ENCODE data around the gene RANBP17. TPM values are rescaled to one million over a fixed set of nuclear protein-coding genes. Genes with fewer than 3 reads are reported as not detected.
"Not testable (repeated sequence)": the region's sequence is repeated elsewhere in the genome, so short reads cannot be mapped to it uniquely, and the experiment has no call there.

The RANBP17 gene
- total RNA-seq, 1 experiment from 2014 or later, result not detected

GRCh38 chr5:171029401-171029800 lies 167.6 kb downstream of the RANBP17 start:
- Histone ChIP-seq H3K4me1 (ENCODE audit: low read length) (no peaks in the 10 kb centered on the region), H3K27ac (ENCODE audit: low read length) (no peak overlapping the region), H3K27me3 (ENCODE audit: low read length) (0 out of 2 replicates have a peak, but pooled peaks cover 2% of the 10 kb centered on the region), H2AFZ (ENCODE audit: low read length) (no peak overlapping the region), H3K4me2 (ENCODE audit: low read depth, low read length, poor library complexity, severe bottlenecking) (no peak overlapping the region), H3K9me2 (replicated peaks; ENCODE audit: insufficient read depth, low read length) (no peaks in the 10 kb centered on the region), H3K9me3 (ENCODE audit: low read length) (no peaks in the 10 kb centered on the region), H3K4me3 (ENCODE audit: low read length) (no peak overlapping the region), H3K79me2 (ENCODE audit: low read length) (no peaks in the 10 kb centered on the region), H3K9ac (ENCODE audit: low read length) (no peak overlapping the region), H3K36me3 (ENCODE audit: insufficient read depth, low read length) (no peaks in the 10 kb centered on the region), H4K20me1 (ENCODE audit: insufficient read depth, low read depth, low read length) (no peaks in the 10 kb centered on the region)
- no peak for DNase-seq

- no peaks in the 10 kb centered on the region for H3K4me1 ChIP-seq (ENCODE audit: low read length)
- H3K9me2 ChIP-seq (replicated peaks; ENCODE audit: insufficient read depth, low read length), result no peaks in the 10 kb centered on the region
- H3K9ac ChIP-seq (ENCODE audit: low read length), result no peak overlapping the region
- H3K9me3 ChIP-seq (ENCODE audit: low read length), result no peaks in the 10 kb centered on the region
- 0 out of 2 replicates have a peak, but pooled peaks cover 2% of the 10 kb centered on the region for H3K27me3 ChIP-seq (ENCODE audit: low read length)
- no peak overlapping the region for H3K4me3 ChIP-seq (ENCODE audit: low read length)
- no peak overlapping the region for H3K4me2 ChIP-seq (ENCODE audit: low read depth, low read length, poor library complexity, severe bottlenecking)
- H2AFZ ChIP-seq (ENCODE audit: low read length), result no peak overlapping the region
- H3K36me3 ChIP-seq (ENCODE audit: insufficient read depth, low read length), result no peaks in the 10 kb centered on the region
- no peaks in the 10 kb centered on the region for H3K79me2 ChIP-seq (ENCODE audit: low read length)
- no peak for DNase-seq
- no peak overlapping the region for H3K27ac ChIP-seq (ENCODE audit: low read length)
- no peaks in the 10 kb centered on the region for H4K20me1 ChIP-seq (ENCODE audit: insufficient read depth, low read depth, low read length)
Observed at GRCh38 chr5:171031977-171032376, 170.2 kb downstream of the RANBP17 start.

GRCh38 chr5:171032435-171032973 lies 170.7 kb downstream of the RANBP17 start:
- Histone ChIP-seq H3K4me3 (ENCODE audit: low read length) (no peak overlapping the region), H3K27ac (ENCODE audit: low read length) (no peak overlapping the region), H3K36me3 (ENCODE audit: insufficient read depth, low read length) (no peaks in the 10 kb centered on the region), H4K20me1 (ENCODE audit: insufficient read depth, low read depth, low read length) (no peaks in the 10 kb centered on the region), H3K79me2 (ENCODE audit: low read length) (no peaks in the 10 kb centered on the region), H3K9me2 (replicated peaks; ENCODE audit: insufficient read depth, low read length) (no peaks in the 10 kb centered on the region), H3K9ac (ENCODE audit: low read length) (no peak overlapping the region), H3K4me2 (ENCODE audit: low read depth, low read length, poor library complexity, severe bottlenecking) (no peak overlapping the region), H2AFZ (ENCODE audit: low read length) (no peak overlapping the region), H3K4me1 (ENCODE audit: low read length) (no peaks in the 10 kb centered on the region), H3K27me3 (ENCODE audit: low read length) (0 out of 2 replicates have a peak, but pooled peaks cover 2% of the 10 kb centered on the region), H3K9me3 (ENCODE audit: low read length) (no peaks in the 10 kb centered on the region)
- DNase-seq, result no peak

- H3K9me3 ChIP-seq (ENCODE audit: low read length); H3K27ac ChIP-seq (ENCODE audit: low read length); H3K4me1 ChIP-seq (ENCODE audit: low read length); DNase-seq; H3K4me3 ChIP-seq (ENCODE audit: low read length); H3K4me2 ChIP-seq (ENCODE audit: low read depth, low read length, poor library complexity, severe bottlenecking); H3K79me2 ChIP-seq (ENCODE audit: low read length); H3K9me2 ChIP-seq (replicated peaks; ENCODE audit: insufficient read depth, low read length); H3K36me3 ChIP-seq (ENCODE audit: insufficient read depth, low read length); H2AFZ ChIP-seq (ENCODE audit: low read length); H3K9ac ChIP-seq (ENCODE audit: low read length); H4K20me1 ChIP-seq (ENCODE audit: insufficient read depth, low read depth, low read length); H3K27me3 ChIP-seq (ENCODE audit: low read length): not testable (repeated sequence)
Observed at GRCh38 chr5:171041893-171042292, 180.1 kb downstream of the RANBP17 start.

GRCh38 chr5:171050916-171051315 lies 189.1 kb downstream of the RANBP17 start:
- H3K9me3 ChIP-seq (ENCODE audit: low read length), result no peaks in the 10 kb centered on the region; the same call in 1 of the 2 replicates

GRCh38 chr5:171055875-171056454 lies 194.1 kb downstream of the RANBP17 start:
- no peak overlapping the region for H3K27ac ChIP-seq (ENCODE audit: low read length)

More at GRCh38 chr5:171050916-171051315, 189.1 kb downstream of the RANBP17 start:
- Histone ChIP-seq H2AFZ (ENCODE audit: low read length) (no peak overlapping the region), H3K9me2 (replicated peaks; ENCODE audit: insufficient read depth, low read length) (no peaks in the 10 kb centered on the region), H3K27ac (ENCODE audit: low read length) (no peak overlapping the region), H3K9ac (ENCODE audit: low read length) (no peak overlapping the region), H3K4me1 (ENCODE audit: low read length) (no peaks in the 10 kb centered on the region), H3K36me3 (ENCODE audit: insufficient read depth, low read length) (no peaks in the 10 kb centered on the region), H3K27me3 (ENCODE audit: low read length) (no peaks in the 10 kb centered on the region), H3K4me2 (ENCODE audit: low read depth, low read length, poor library complexity, severe bottlenecking) (no peak overlapping the region), H3K79me2 (ENCODE audit: low read length) (no peaks in the 10 kb centered on the region), H4K20me1 (ENCODE audit: insufficient read depth, low read depth, low read length) (no peaks in the 10 kb centered on the region), H3K4me3 (ENCODE audit: low read length) (no peak overlapping the region)
- DNase-seq, result no peak

GRCh38 chr5:171067540-171068130 lies 205.8 kb downstream of the RANBP17 start:
- Histone ChIP-seq H3K36me3 (ENCODE audit: insufficient read depth, low read length) (no peaks in the 10 kb centered on the region), H4K20me1 (ENCODE audit: insufficient read depth, low read depth, low read length) (no peaks in the 10 kb centered on the region), H3K9me2 (replicated peaks; ENCODE audit: insufficient read depth, low read length) (no peaks in the 10 kb centered on the region), H3K9ac (ENCODE audit: low read length) (no peak overlapping the region), H3K4me3 (ENCODE audit: low read length) (no peak overlapping the region), H3K27me3 (ENCODE audit: low read length) (no peaks in the 10 kb centered on the region), H3K9me3 (ENCODE audit: low read length) (no peaks in the 10 kb centered on the region), H2AFZ (ENCODE audit: low read length) (no peak overlapping the region), H3K4me2 (ENCODE audit: low read depth, low read length, poor library complexity, severe bottlenecking) (no peak overlapping the region), H3K27ac (ENCODE audit: low read length) (no peak overlapping the region), H3K4me1 (ENCODE audit: low read length) (no peaks in the 10 kb centered on the region), H3K79me2 (ENCODE audit: low read length) (no peaks in the 10 kb centered on the region)
- no peak for DNase-seq

More at GRCh38 chr5:171055875-171056454, 194.1 kb downstream of the RANBP17 start:
- no peak overlapping the region for H3K9ac ChIP-seq (ENCODE audit: low read length)
- no peaks in the 10 kb centered on the region; the same call in 1 of the 2 replicates for H3K9me3 ChIP-seq (ENCODE audit: low read length)
- no peak for DNase-seq
- no peak overlapping the region for H3K4me2 ChIP-seq (ENCODE audit: low read depth, low read length, poor library complexity, severe bottlenecking)
- no peaks in the 10 kb centered on the region for H3K4me1 ChIP-seq (ENCODE audit: low read length)
- H3K4me3 ChIP-seq (ENCODE audit: low read length), result no peak overlapping the region
- no peaks in the 10 kb centered on the region for H3K79me2 ChIP-seq (ENCODE audit: low read length)
- no peak overlapping the region for H2AFZ ChIP-seq (ENCODE audit: low read length)
- H3K36me3 ChIP-seq (ENCODE audit: insufficient read depth, low read length), result no peaks in the 10 kb centered on the region
- no peaks in the 10 kb centered on the region for H4K20me1 ChIP-seq (ENCODE audit: insufficient read depth, low read depth, low read length)
- H3K9me2 ChIP-seq (replicated peaks; ENCODE audit: insufficient read depth, low read length), result no peaks in the 10 kb centered on the region
- no peaks in the 10 kb centered on the region for H3K27me3 ChIP-seq (ENCODE audit: low read length)

- H3K36me3 ChIP-seq (ENCODE audit: insufficient read depth, low read length), result no peaks in the 10 kb centered on the region
- no peaks in the 10 kb centered on the region for H3K9me2 ChIP-seq (replicated peaks; ENCODE audit: insufficient read depth, low read length)
- H3K79me2 ChIP-seq (ENCODE audit: low read length), result no peaks in the 10 kb centered on the region
- no peaks in the 10 kb centered on the region for H3K27me3 ChIP-seq (ENCODE audit: low read length)
- no peak overlapping the region for H3K4me3 ChIP-seq (ENCODE audit: low read length)
- no peak overlapping the region for H3K27ac ChIP-seq (ENCODE audit: low read length)
- H2AFZ ChIP-seq (ENCODE audit: low read length), result no peak overlapping the region
- H3K9me3 ChIP-seq (ENCODE audit: low read length), result no peaks in the 10 kb centered on the region
- no peaks in the 10 kb centered on the region for H4K20me1 ChIP-seq (ENCODE audit: insufficient read depth, low read depth, low read length)
- no peak overlapping the region for H3K9ac ChIP-seq (ENCODE audit: low read length)
- no peak for DNase-seq
- H3K4me1 ChIP-seq (ENCODE audit: low read length), result no peaks in the 10 kb centered on the region
- no peak overlapping the region for H3K4me2 ChIP-seq (ENCODE audit: low read depth, low read length, poor library complexity, severe bottlenecking)
Observed at GRCh38 chr5:171074747-171075146, 212.9 kb downstream of the RANBP17 start.

All from Karpas-422 (cell line).